Psoas muscle (tissue), 8 donors: ENCODE measurements around the gene ENTHD1. TPM values are rescaled to one million over a fixed set of nuclear protein-coding genes. Genes with fewer than 3 reads are reported as not detected.

Experiments used
- ATAC-seq, 4 donors: fragments of 200-7000 bp; cut with Tn5 transposase; one replicate each; pipeline ENCODE4 v1.9.1; 2020; ENCODE audit warnings: moderate library complexity in 3 of 4, mild to moderate bottlenecking in 2 of 4
- DNase-seq, 2 donors: peaks; one replicate each; pipeline ENCODE4 v3.0.0-alpha.2; 2020
- H3K27ac ChIP-seq: fragments of 200-600 bp; one replicate; pipeline ENCODE4 v1.8.0; 2022
- H3K27me3 ChIP-seq, 3 donors: fragments of 200-600 bp in 1 of 3; one replicate each; pipeline versions ENCODE4 v1.6.1 to v1.8.0; 2013 to 2022; ENCODE audit warnings: low read length in 2 of 3, mild to moderate bottlenecking in 2 of 3, moderate library complexity in 1 of 3; ENCODE audit not compliant: insufficient read depth in 3 of 3
- H3K36me3 ChIP-seq, 2 donors: fragments of 200-600 bp in 1 of 2; one replicate each; pipeline versions ENCODE4 v1.6.1 to v1.8.0; 2013 to 2022; ENCODE audit warnings: low read depth in 1 of 2, mild to moderate bottlenecking in 1 of 2, moderate library complexity in 1 of 2; ENCODE audit not compliant: insufficient read depth in 1 of 2
- H3K4me1 ChIP-seq: fragments of 200-600 bp; one replicate; pipeline ENCODE4 v1.8.0; 2022
- H3K4me3 ChIP-seq: fragments of 200-600 bp; one replicate; pipeline ENCODE4 v1.8.0; 2022; ENCODE audit warnings: mild to moderate bottlenecking
- H3K9me3 ChIP-seq: fragments of 200-600 bp; one replicate; pipeline ENCODE4 v1.8.0; 2022
- CTCF ChIP-seq: fragments of 200-600 bp; IDR thresholded peaks from one replicate; pipeline ENCODE4 v1.8.0; 2022; ENCODE audit warnings: antibody characterized with exemption
- WGBS, 3 donors: extraction: QIAGEN DNeasy Blood & Tissue Kit; methylation state at CpG; one replicate each; pipeline versions ENCODE4 v1.1.6 to v1.1.7; 2013; 5-methylcytosine and 5-hydroxymethylcytosine counted together
- intact Hi-C, 2 donors: fragments of 100-400 bp; cut with DNase I; formaldehyde crosslinking; loops; one replicate each; pipeline versions ENCODE4 v1.11.0 to v1.14.2; 2022
- polyA plus RNA-seq, 3 donors: library from polyadenylated mRNA; stranded (reverse); fragments of 200-250 nt; gene quantifications; one replicate each; pipeline ENCODE4 v1.2.3, GENCODE V29; 2013
- total RNA-seq, 4 donors: library from RNA; stranded (reverse); fragmentation: NEBNext Ultra II Directional in 2 of 4; extraction: Animal tissue kit (Norgen Biotek cat#: 25700) in 2 of 4; gene quantifications; one replicate each; pipeline versions ENCODE4 v1.2.1 to v1.2.4, GENCODE V29; 2021 to 2023
- donor health status: healthy with polysubstance abuse.
- donor health status: DM: no; HTN: no; CAD: no; lungs with moderate emphysema.
- donor health status: Bipolar disorder and iron deficiency.
- donor health status: healthy.
- donor health status: DM: yes; HTN: yes; CAD: no.
- donor health status: DM: no; HTN: no; CAD: no.
- donor health status: DM: no; HTN: no; CAD: no.
- donor health status: DM: yes; HTN: yes; CAD: no.

The ENTHD1 gene
- total and polyA plus RNA-seq, 7 donors: not detected

GRCh38 chr22:39806109-39806508 is 87.5 kb downstream of the ENTHD1 start:
- 74 to 79% (median 75%) methylated on average over 2 of the region's 2 CpGs for WGBS, 3 donors
- DNase-seq (no peak), ATAC-seq (no peak)
- Histone ChIP-seq H3K4me3 (no peak overlapping the region), H3K4me1 (no peaks in the 10 kb centered on the region), H3K27me3 (peaks cover 0 to 24% (median 5%) of the 10 kb centered on the region in 3 donors), H3K36me3 (no peaks in the 10 kb centered on the region), H3K27ac (no peak overlapping the region), H3K9me3 (no peaks in the 10 kb centered on the region)
- TF ChIP-seq CTCF: no peak
- intact Hi-C loops: loop anchor here in 1 of 2 donors (5.0 kb wide), 1 partner anchor 269 kb away; no protein-coding TSS in a partner anchor

- Histone ChIP-seq H3K9me3 (no peaks in the 10 kb centered on the region), H3K4me3 (no peak overlapping the region), H3K4me1 (no peaks in the 10 kb centered on the region), H3K27me3 (peaks cover 0 to 26% (median 5%) of the 10 kb centered on the region in 3 donors), H3K36me3 (no peaks in the 10 kb centered on the region), H3K27ac (no peak overlapping the region)
- 84 to 91% (median 86%) methylated on average over 5 of the region's 5 CpGs for WGBS, 3 donors
- intact Hi-C loops: loop anchor here in 1 of 2 donors (5.0 kb wide), 1 partner anchor 268 kb away; no protein-coding TSS in a partner anchor
- TF ChIP-seq CTCF: no peak
- ATAC-seq: no peak
- no peak for DNase-seq
These were observed 88.4 kb downstream of the ENTHD1 start for GRCh38 chr22:39805117-39805516.

- Histone ChIP-seq H3K4me1 (no peaks in the 10 kb centered on the region), H3K27ac (no peak overlapping the region), H3K4me3 (no peak overlapping the region), H3K36me3 (no peaks in the 10 kb centered on the region), H3K27me3 (peaks cover 0 to 29% (median 3%) of the 10 kb centered on the region in 3 donors), H3K9me3 (peaks cover 3% of the 10 kb centered on the region)
- intact Hi-C loops: no loop called here
- WGBS, 3 donors: 90 to 95% (median 94%) methylated on average over 4 of the region's 4 CpGs
- TF ChIP-seq CTCF: no peak
- no peak for ATAC-seq
- no peak for DNase-seq
These were observed 90.9 kb downstream of the ENTHD1 start for GRCh38 chr22:39802682-39803081.

GRCh38 chr22:39800790-39801520 is 92.6 kb downstream of the ENTHD1 start:
- no peak for ATAC-seq
- WGBS, 3 donors: 70 to 82% (median 80%) methylated on average over 2 of the region's 2 CpGs
- intact Hi-C loops: loop anchor here in 1 of 2 donors (1.0 kb wide), 1 partner anchor 36 kb away; no protein-coding TSS in a partner anchor

More at GRCh38 chr22:39800790-39801520, 92.6 kb downstream of the ENTHD1 start:
- no peak for TF ChIP-seq CTCF
- peaks cover 0 to 33% (median 3%) of the 10 kb centered on the region in 3 donors for H3K27me3 ChIP-seq
- DNase-seq: no peak
- no peak overlapping the region for H3K4me3 ChIP-seq
- H3K36me3 ChIP-seq: no peaks in the 10 kb centered on the region
- no peak overlapping the region for H3K27ac ChIP-seq
- H3K9me3 ChIP-seq: peaks cover 12% of the 10 kb centered on the region
- no peaks in the 10 kb centered on the region for H3K4me1 ChIP-seq
